HT-29 (cell line): ENCODE measurements around the gene NSG2. TPM values are rescaled to one million over a fixed set of nuclear protein-coding genes. Genes with fewer than 3 reads are reported as not detected.
"Not testable (repeated sequence)": the region's sequence is repeated elsewhere in the genome, so short reads cannot be mapped to it uniquely, and the experiment has no call there.

Experiments
- DNase-seq: peaks from one replicate; pipeline ENCODE4 v3.0.0-alpha.2; 2015; ENCODE audit warnings: low spot score
- total RNA-seq: library from RNA; depleted of rRNA; stranded (reverse); fragments of >200 nt; shearing (Covaris generic); gene quantifications from 2 replicates; pipeline ENCODE4 v1.2.3, GENCODE V29; 2014

Gene NSG2
- total RNA-seq, 1 experiment from 2014 or later: not detected

- DNase-seq: no peak
These were observed 55.8 kb downstream of the NSG2 start for GRCh38 chr5:174101195-174101730.

- not testable (repeated sequence) for DNase-seq
These were observed 57.1 kb downstream of the NSG2 start for GRCh38 chr5:174102574-174102973.

GRCh38 chr5:174106997-174107655 is 61.6 kb downstream of the NSG2 start:
- DNase-seq: no peak

- no peak for DNase-seq
These were observed 63.2 kb downstream of the NSG2 start for GRCh38 chr5:174108745-174109144.

GRCh38 chr5:174109698-174110260 is 64.3 kb downstream of the NSG2 start:
- no peak for DNase-seq

- no peak for DNase-seq
These were observed 64.8 kb downstream of the NSG2 start for GRCh38 chr5:174110310-174110709.

GRCh38 chr5:174111287-174111973 is 65.9 kb downstream of the NSG2 start:
- no peak for DNase-seq

GRCh38 chr5:174115226-174115625 is 69.7 kb downstream of the NSG2 start:
- no peak for DNase-seq

GRCh38 chr5:174118823-174119467 is 73.4 kb downstream of the NSG2 start:
- DNase-seq: no peak

- DNase-seq: no peak
These were observed 74.0 kb downstream of the NSG2 start for GRCh38 chr5:174119468-174119881.

- DNase-seq: no peak
These were observed 75.0 kb downstream of the NSG2 start for GRCh38 chr5:174120401-174121005.

GRCh38 chr5:174134545-174134944 is 89.0 kb downstream of the NSG2 start:
- DNase-seq: no peak

- no peak for DNase-seq
These were observed 94.1 kb downstream of the NSG2 start for GRCh38 chr5:174139623-174140022.

- no peak for DNase-seq
These were observed 95.0 kb downstream of the NSG2 start for GRCh38 chr5:174140452-174141020.

GRCh38 chr5:174141398-174141797 is 95.9 kb downstream of the NSG2 start:
- DNase-seq: no peak

GRCh38 chr5:174145091-174145490 is 99.6 kb downstream of the NSG2 start:
- DNase-seq: no peak

- no peak for DNase-seq
These were observed 100.3 kb downstream of the NSG2 start for GRCh38 chr5:174145821-174146220.

GRCh38 chr5:174146556-174146955 is 101.0 kb downstream of the NSG2 start:
- DNase-seq: no peak

GRCh38 chr5:174147012-174147411 is 101.5 kb downstream of the NSG2 start:
- not testable (repeated sequence) for DNase-seq

GRCh38 chr5:174147551-174147950 is 102.0 kb downstream of the NSG2 start:
- DNase-seq: no peak

- DNase-seq: no peak
These were observed 103.2 kb downstream of the NSG2 start for GRCh38 chr5:174148721-174149120.
